Neuronal stem cell (in vitro differentiated cells): ENCODE results near the gene DACH2.

ENCODE experiments used
- DNase-seq: peaks from one replicate; pipeline ENCODE4 v3.0.0-alpha.2; 2013; ENCODE audit warnings: low spot score
- H2AFZ ChIP-seq: one replicate; pipeline ENCODE4 v1.6.1; 2013; ENCODE audit warnings: mild to moderate bottlenecking, low read length, inconsistent platforms
- H2AK5ac ChIP-seq: 2 replicates; pipeline ENCODE4 v1.6.1; 2013; ENCODE audit warnings: low read depth, mild to moderate bottlenecking, inconsistent platforms, low read length, moderate library complexity, mixed read lengths
- H2BK120ac ChIP-seq: 2 replicates; pipeline ENCODE4 v1.6.1; 2013; ENCODE audit warnings: low read depth, mild to moderate bottlenecking, inconsistent platforms, low read length, moderate library complexity, mixed read lengths
- H2BK12ac ChIP-seq: one replicate; pipeline ENCODE4 v1.6.1; 2013; ENCODE audit warnings: low read length, inconsistent platforms
- H2BK15ac ChIP-seq: 2 replicates; pipeline ENCODE4 v1.6.1; 2013; ENCODE audit warnings: mild to moderate bottlenecking, low read length, inconsistent platforms, mixed read lengths
- H2BK5ac ChIP-seq: one replicate; pipeline ENCODE4 v1.6.1; 2013; ENCODE audit warnings: inconsistent platforms, mild to moderate bottlenecking, low read length, moderate library complexity
- H3K14ac ChIP-seq: one replicate; pipeline ENCODE4 v1.6.1; 2013; ENCODE audit warnings: low read length, inconsistent platforms
- H3K18ac ChIP-seq: 2 replicates; pipeline ENCODE4 v1.6.1; 2013; ENCODE audit warnings: low read length, inconsistent platforms
- H3K23ac ChIP-seq: 2 replicates; pipeline ENCODE4 v1.6.1; 2013; ENCODE audit warnings: low read depth, mild to moderate bottlenecking, mixed read lengths, low read length, inconsistent platforms; ENCODE audit not compliant: poor library complexity
- H3K27ac ChIP-seq: replicated peaks from 3 replicates; pipeline ENCODE4 v1.5.1; 2013; ENCODE audit warnings: low read length, inconsistent platforms
- H3K27me3 ChIP-seq, 3 experiments: 2 replicates each; pipeline ENCODE4 v1.6.1; 2013; ENCODE audit warnings: low read length in 3 of 3, mild to moderate bottlenecking in 2 of 3, inconsistent platforms in 1 of 3, low read depth in 1 of 3, mixed read lengths in 1 of 3, moderate library complexity in 1 of 3; ENCODE audit not compliant: control insufficient read depth in 3 of 3, insufficient read depth in 3 of 3
- H3K36me3 ChIP-seq, 2 donors: replicated peaks in 1 of 2; 2 replicates each; pipeline ENCODE4 v1.6.1; 2013; ENCODE audit warnings: low read length in 2 of 2; ENCODE audit not compliant: control insufficient read depth in 2 of 2, insufficient read depth in 2 of 2
- H3K4ac ChIP-seq: 2 replicates; pipeline ENCODE4 v1.6.1; 2013; ENCODE audit warnings: inconsistent platforms, mild to moderate bottlenecking, low read length, moderate library complexity
- H3K4me1 ChIP-seq, 2 donors: 1 replicate in 1 of 2; 2 replicates in 1 of 2; pipeline ENCODE4 v1.6.1; 2013; ENCODE audit warnings: low read length in 2 of 2, low read depth in 1 of 2; ENCODE audit not compliant: control insufficient read depth in 2 of 2, insufficient read depth in 1 of 2
- H3K4me2 ChIP-seq: one replicate; pipeline ENCODE4 v1.6.1; 2013; ENCODE audit warnings: mild to moderate bottlenecking, low read length, inconsistent platforms; ENCODE audit not compliant: insufficient read depth, poor library complexity, severe bottlenecking
- H3K4me3 ChIP-seq, 2 donors: 2 replicates each; pipeline ENCODE4 v1.5.1; 2013; ENCODE audit warnings: low read length in 2 of 2, mild to moderate bottlenecking in 2 of 2, inconsistent platforms in 1 of 2, moderate library complexity in 1 of 2
- H3K79me1 ChIP-seq: one replicate; pipeline ENCODE4 v1.6.1; 2013; ENCODE audit warnings: low read depth, mild to moderate bottlenecking, inconsistent platforms, low read length, moderate library complexity
- H3K9ac ChIP-seq: one replicate; pipeline ENCODE4 v1.6.1; 2013; ENCODE audit warnings: mild to moderate bottlenecking, low read depth, low read length, inconsistent platforms; ENCODE audit not compliant: poor library complexity
- H3K9me3 ChIP-seq, 2 donors: replicated peaks in 1 of 2; 2 replicates each; pipeline versions ENCODE3 to v1.6.1; 2013; ENCODE audit warnings: low read length in 2 of 2, mild to moderate bottlenecking in 2 of 2, inconsistent platforms in 1 of 2, low read depth in 1 of 2, mixed read lengths in 1 of 2, moderate library complexity in 1 of 2; ENCODE audit not compliant: control insufficient read depth in 2 of 2, insufficient read depth in 1 of 2
- H4K8ac ChIP-seq: one replicate; pipeline ENCODE4 v1.6.1; 2013; ENCODE audit warnings: low read depth, mild to moderate bottlenecking, inconsistent platforms, low read length, moderate library complexity
- H4K91ac ChIP-seq: one replicate; pipeline ENCODE4 v1.6.1; 2013; ENCODE audit warnings: low read length, low read depth, mild to moderate bottlenecking, inconsistent platforms; ENCODE audit not compliant: poor library complexity
- WGBS, 2 donors: extraction: QIAGEN DNeasy Blood & Tissue Kit; methylation state at CpG; one replicate each; pipeline ENCODE4 v1.1.7; 2013; ENCODE audit warnings: missing lambda C conversion rate in 2 of 2, mixed read lengths in 1 of 2; ENCODE audit not compliant: insufficient read length in 2 of 2, insufficient replicate concordance in 1 of 2; ENCODE audit errors: extremely low coverage in 2 of 2; 5-methylcytosine and 5-hydroxymethylcytosine counted together

Gene DACH2

DNA sequence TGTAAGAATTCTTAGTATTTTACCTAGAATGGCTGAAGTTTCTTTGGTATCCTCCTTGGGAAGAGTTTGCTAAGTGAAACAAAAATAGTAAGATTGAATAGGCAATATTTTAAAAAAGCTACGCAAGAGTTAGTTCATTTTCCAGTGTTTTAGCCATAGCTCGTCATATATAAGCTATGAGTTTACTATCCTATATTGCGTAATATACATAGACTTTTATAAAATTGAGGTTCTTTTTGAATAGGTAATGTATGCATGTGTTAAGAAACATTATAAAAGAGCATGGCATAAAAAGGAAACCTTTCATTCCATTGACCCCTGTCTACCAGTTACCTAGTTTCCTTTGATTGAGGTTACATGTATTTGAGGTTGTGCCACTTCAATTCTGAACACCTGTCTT is 67.0 kb downstream of the DACH2 start:
- Histone ChIP-seq H2AK5ac (no peak overlapping the region), H3K27me3 (no peaks in the 10 kb centered on the region), H2BK120ac (no peak overlapping the region), H3K9me3 (no peaks in the 10 kb centered on the region), H3K36me3 (no peaks in the 10 kb centered on the region), H3K27ac (no peak overlapping the region), H3K9ac (no peak overlapping the region), H2BK12ac (no peak overlapping the region), H3K79me1 (no peaks in the 10 kb centered on the region), H3K4me2 (no peak overlapping the region), H3K4me1 (no peaks in the 10 kb centered on the region), H4K91ac (no peak overlapping the region), H2BK15ac (no peak overlapping the region), H2AFZ (no peak overlapping the region), H2BK5ac (no peak overlapping the region), H4K8ac (no peak overlapping the region), H3K4me3 (no peak overlapping the region), H3K4ac (no peak overlapping the region), H3K18ac (no peak overlapping the region), H3K23ac (no peak overlapping the region), H3K14ac (no peak overlapping the region)
- DNase-seq, result no peak
- no CpG with 5 or more reads among the region's 3 CpGs for WGBS, 2 donors

DNA sequence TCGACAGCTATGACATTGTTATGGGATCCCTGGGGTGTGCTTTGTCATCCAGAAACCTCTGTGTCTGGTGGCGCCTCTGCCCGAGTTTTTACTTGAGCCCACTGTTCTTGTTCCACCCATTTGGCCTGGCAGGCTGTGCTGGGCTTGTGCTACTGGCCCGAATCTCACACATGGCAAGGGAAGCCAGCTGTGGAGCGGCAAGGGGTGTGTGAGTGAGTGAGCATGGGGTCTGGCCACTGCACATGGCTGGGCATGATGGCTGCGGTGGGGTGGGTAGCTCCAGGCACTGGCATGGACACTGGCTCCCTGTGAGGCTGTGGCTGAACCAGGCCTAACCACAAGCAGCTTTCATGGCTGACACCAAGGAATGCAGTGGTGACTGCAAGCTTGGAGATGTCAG is 89.2 kb downstream of the DACH2 start:
- no peaks in the 10 kb centered on the region for H3K36me3 ChIP-seq
- no peak overlapping the region for H2BK5ac ChIP-seq
- H3K9me3 ChIP-seq, result peaks cover 0 to 2% of the 10 kb centered on the region in 2 donors
- H3K4me3 ChIP-seq, result no peak overlapping the region
- H3K27me3 ChIP-seq, result no peaks in the 10 kb centered on the region
- H2BK15ac ChIP-seq, result no peak overlapping the region
- H2AFZ ChIP-seq, result no peak overlapping the region
- WGBS, 2 donors, result no CpG with 5 or more reads among the region's 6 CpGs
- no peak overlapping the region for H2BK12ac ChIP-seq
- H2BK120ac ChIP-seq, result no peak overlapping the region
- H3K18ac ChIP-seq, result no peak overlapping the region
- no peak overlapping the region for H3K4me2 ChIP-seq
- H3K4ac ChIP-seq, result no peak overlapping the region
- H3K9ac ChIP-seq, result no peak overlapping the region
- H2AK5ac ChIP-seq, result no peak overlapping the region
- H4K8ac ChIP-seq, result no peak overlapping the region
- no peaks in the 10 kb centered on the region for H3K79me1 ChIP-seq
- no peaks in the 10 kb centered on the region for H3K4me1 ChIP-seq
- no peak overlapping the region for H3K27ac ChIP-seq
- DNase-seq, result no peak
- no peak overlapping the region for H4K91ac ChIP-seq
- no peak overlapping the region for H3K23ac ChIP-seq
- H3K14ac ChIP-seq, result no peak overlapping the region

DNA sequence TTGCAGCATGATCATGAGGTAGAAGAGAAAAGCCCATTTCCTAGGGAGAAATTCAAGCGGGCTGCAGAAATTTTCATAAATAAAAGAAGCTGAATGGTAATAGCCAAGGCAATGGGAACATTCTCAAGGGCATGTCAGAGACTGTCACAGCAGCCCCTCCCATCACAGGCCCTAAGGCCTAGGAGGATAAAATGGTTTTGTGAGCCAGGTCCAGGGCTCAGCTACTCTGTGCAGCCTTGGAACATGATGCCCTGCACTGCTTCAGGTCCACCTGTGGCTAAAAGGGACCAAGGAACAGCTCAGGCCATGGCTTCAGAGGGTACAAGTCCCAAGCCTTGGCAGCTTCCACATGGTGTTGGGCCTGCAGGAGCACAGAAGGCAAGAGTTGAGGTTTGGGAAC is 93.3 kb downstream of the DACH2 start:
- Histone ChIP-seq H3K9me3 (peaks cover 0 to 2% of the 10 kb centered on the region in 2 donors), H3K4me2 (no peak overlapping the region), H3K14ac (no peak overlapping the region), H3K4me1 (no peaks in the 10 kb centered on the region), H3K9ac (no peak overlapping the region), H3K27me3 (no peaks in the 10 kb centered on the region), H3K18ac (no peak overlapping the region), H4K91ac (no peak overlapping the region), H2BK120ac (no peak overlapping the region), H3K36me3 (no peaks in the 10 kb centered on the region), H3K79me1 (no peaks in the 10 kb centered on the region), H2BK5ac (no peak overlapping the region), H3K4me3 (no peak overlapping the region), H3K27ac (no peak overlapping the region), H3K4ac (no peak overlapping the region), H2AK5ac (no peak overlapping the region), H3K23ac (no peak overlapping the region), H2BK12ac (no peak overlapping the region), H2AFZ (no peak overlapping the region), H2BK15ac (no peak overlapping the region), H4K8ac (no peak overlapping the region)
- WGBS, 2 donors, result no CpG with 5 or more reads among the region's 1 CpG
- DNase-seq, result no peak

DNA sequence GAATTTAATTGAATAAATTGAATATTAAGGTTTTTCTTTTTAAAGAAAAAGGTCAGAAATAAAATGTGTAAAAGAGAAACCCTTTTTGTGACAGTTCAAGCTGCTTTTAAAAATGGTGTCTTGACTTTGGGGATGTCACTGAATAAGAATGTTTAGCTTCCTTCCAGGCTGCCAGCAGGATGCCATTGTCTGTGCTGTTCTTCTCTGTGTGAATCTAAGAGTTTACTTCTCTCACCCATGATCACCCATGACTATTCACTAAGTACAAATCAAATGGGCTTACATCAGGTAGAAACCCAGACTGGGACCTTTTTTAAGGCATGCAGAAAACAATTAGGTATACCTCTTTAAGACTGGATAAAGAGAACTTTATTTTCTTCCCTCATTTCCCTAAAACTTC is 115.3 kb downstream of the DACH2 start:
- DNase-seq, result peak; percentile 2
- Histone ChIP-seq H2BK15ac (no peak overlapping the region), H2BK120ac (no peak overlapping the region), H3K9me3 (no peaks in the 10 kb centered on the region), H3K36me3 (no peaks in the 10 kb centered on the region), H3K4ac (no peak overlapping the region), H2BK12ac (no peak overlapping the region), H3K23ac (no peak overlapping the region), H2BK5ac (no peak overlapping the region), H4K91ac (no peak overlapping the region), H3K18ac (no peak overlapping the region), H3K4me3 (no peak overlapping the region), H3K9ac (no peak overlapping the region), H3K27ac (no peak overlapping the region), H3K79me1 (no peaks in the 10 kb centered on the region), H3K4me1 (no peaks in the 10 kb centered on the region), H3K14ac (no peak overlapping the region), H3K27me3 (no peaks in the 10 kb centered on the region), H3K4me2 (no peak overlapping the region), H2AFZ (no peak overlapping the region), H4K8ac (no peak overlapping the region), H2AK5ac (no peak overlapping the region)
